DND-41 (cell line): ENCODE data around the gene SCN3B.

Source experiments
- EZH2 ChIP-seq: IDR thresholded peaks from 3 replicates; pipeline ENCODE4 v1.6.1; 2012; ENCODE audit warnings: borderline replicate concordance, low read depth, mild to moderate bottlenecking, moderate library complexity, low read length, inconsistent platforms; ENCODE audit not compliant: severe bottlenecking
- TF ChIP-seq, protein P1 (sequence below): IDR thresholded peaks from 2 replicates; pipeline ENCODE4 v1.5.1; 2012; ENCODE audit warnings: borderline replicate concordance, low read length, moderate library complexity, mild to moderate bottlenecking; ENCODE audit not compliant: poor library complexity, severe bottlenecking; ENCODE audit errors: extremely low read depth

DNA sequence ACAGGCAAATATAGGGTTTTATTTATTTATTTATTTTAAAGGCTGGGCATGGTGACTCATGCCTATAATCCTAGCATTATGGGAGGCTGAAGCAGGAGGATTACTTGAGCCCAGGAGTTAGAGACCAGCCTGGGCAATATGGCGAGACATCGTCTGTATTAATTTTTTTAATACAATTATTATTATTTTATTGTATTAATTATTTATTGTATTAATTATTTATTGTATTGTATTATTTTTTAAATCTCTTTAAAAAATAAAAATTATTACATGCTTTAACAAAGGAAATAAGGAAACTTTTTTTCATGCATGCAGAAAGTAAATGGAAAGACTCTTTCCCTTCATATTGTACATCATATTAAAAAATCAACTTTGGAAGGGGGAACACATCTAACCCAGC, 3.5 kb downstream of the SCN3B start:
- TF ChIP-seq, protein P1, sequence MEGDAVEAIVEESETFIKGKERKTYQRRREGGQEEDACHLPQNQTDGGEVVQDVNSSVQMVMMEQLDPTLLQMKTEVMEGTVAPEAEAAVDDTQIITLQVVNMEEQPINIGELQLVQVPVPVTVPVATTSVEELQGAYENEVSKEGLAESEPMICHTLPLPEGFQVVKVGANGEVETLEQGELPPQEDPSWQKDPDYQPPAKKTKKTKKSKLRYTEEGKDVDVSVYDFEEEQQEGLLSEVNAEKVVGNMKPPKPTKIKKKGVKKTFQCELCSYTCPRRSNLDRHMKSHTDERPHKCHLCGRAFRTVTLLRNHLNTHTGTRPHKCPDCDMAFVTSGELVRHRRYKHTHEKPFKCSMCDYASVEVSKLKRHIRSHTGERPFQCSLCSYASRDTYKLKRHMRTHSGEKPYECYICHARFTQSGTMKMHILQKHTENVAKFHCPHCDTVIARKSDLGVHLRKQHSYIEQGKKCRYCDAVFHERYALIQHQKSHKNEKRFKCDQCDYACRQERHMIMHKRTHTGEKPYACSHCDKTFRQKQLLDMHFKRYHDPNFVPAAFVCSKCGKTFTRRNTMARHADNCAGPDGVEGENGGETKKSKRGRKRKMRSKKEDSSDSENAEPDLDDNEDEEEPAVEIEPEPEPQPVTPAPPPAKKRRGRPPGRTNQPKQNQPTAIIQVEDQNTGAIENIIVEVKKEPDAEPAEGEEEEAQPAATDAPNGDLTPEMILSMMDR: no peak
- no peak for TF ChIP-seq EZH2
